ENCODE measurements around the gene MOCOS.

MOCOS gene

DNA sequence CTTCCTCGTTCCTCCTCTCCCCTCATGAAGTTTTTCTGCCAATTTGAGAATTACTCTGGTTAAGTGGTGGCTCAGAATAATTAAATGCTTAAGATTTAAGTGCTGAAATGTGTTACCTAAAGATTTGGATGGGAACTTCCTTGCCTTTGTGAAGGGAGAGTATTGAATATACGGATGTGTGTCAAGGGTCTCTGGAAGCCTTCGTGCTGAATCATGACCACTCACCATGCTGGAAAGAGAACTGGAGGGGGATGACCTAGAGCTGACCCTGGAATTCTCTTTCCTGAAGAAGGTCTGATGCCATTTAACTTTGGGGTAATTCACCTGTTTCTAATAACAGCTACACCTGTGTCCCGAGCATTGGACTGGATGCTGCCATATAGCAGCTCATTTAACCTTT lies 2.2 kb downstream of the MOCOS start:
- H3K4me3 ChIP-seq (ENCODE audit: control insufficient read depth, low read depth, low read length), result no peak overlapping the region
- no peak for DNase-seq (ENCODE audit: low read depth)
- TF ChIP-seq CTCF (IDR thresholded peaks at IDR 0.05; ENCODE audit: control insufficient read depth, insufficient read depth, low read depth, low read length, missing control alignments), result no peak

DNA sequence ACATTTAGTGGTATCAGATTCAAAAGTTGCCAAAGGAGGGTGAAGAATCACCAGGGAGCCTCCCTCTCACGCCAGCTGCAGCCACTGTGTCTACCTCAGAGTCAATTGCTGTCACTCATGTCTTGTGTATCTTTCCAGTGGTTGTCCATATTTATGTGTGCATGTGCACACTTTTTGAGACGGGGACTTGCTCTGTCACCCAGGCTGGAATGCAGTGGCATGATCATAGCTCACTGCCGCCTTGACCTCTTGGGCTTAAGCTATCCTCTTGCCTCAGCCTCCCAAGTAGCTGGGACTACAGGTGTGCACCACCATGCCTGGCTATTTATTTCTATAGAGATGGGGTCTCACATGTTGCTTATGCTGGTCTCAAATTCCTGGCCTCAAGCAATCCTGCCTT lies 4.0 kb downstream of the MOCOS start:
- no peak for TF ChIP-seq CTCF (IDR thresholded peaks at IDR 0.05; ENCODE audit: control insufficient read depth, insufficient read depth, low read depth, low read length, missing control alignments)

DNA sequence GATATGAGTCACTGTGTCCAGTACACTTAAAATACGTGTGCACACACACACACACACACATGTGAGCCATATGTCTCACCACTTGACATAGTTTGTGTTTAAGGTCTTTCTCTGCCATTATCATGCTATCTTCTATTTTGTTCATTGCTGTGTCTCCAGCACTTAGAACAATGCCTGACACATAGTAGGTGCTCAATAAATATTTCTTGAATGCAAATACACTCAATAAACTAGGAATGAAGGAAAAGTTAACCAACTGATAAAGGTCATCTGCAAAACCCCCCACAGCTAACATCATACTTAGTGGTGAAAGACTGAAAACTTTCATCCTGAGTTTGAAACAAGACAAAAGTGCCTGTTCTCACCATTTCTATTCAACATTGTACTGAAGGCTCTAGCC lies 4.4 kb downstream of the MOCOS start:
- DNase-seq (ENCODE audit: low read depth), result no peak
- no peak for TF ChIP-seq CTCF (IDR thresholded peaks at IDR 0.05; ENCODE audit: control insufficient read depth, insufficient read depth, low read depth, low read length, missing control alignments)
- H3K4me3 ChIP-seq (ENCODE audit: control insufficient read depth, low read depth, low read length), result no peak overlapping the region

More for the DNA sequence above, 4.0 kb downstream of the MOCOS start:
- no peak for DNase-seq (ENCODE audit: low read depth)
- H3K4me3 ChIP-seq (ENCODE audit: control insufficient read depth, low read depth, low read length), result no peak overlapping the region

GRCh38 chr18:36194600-36195315 lies 7.5 kb downstream of the MOCOS start:
- no peak for DNase-seq (ENCODE audit: low read depth)
- H3K4me3 ChIP-seq (ENCODE audit: control insufficient read depth, low read depth, low read length), result no peak overlapping the region
- TF ChIP-seq CTCF (IDR thresholded peaks at IDR 0.05; ENCODE audit: control insufficient read depth, insufficient read depth, low read depth, low read length, missing control alignments), result no peak

GRCh38 chr18:36195427-36196122 lies 8.3 kb downstream of the MOCOS start:
- no peak for DNase-seq (ENCODE audit: low read depth)
- no peak for TF ChIP-seq CTCF (IDR thresholded peaks at IDR 0.05; ENCODE audit: control insufficient read depth, insufficient read depth, low read depth, low read length, missing control alignments)
- no peak overlapping the region for H3K4me3 ChIP-seq (ENCODE audit: control insufficient read depth, low read depth, low read length)

DNA sequence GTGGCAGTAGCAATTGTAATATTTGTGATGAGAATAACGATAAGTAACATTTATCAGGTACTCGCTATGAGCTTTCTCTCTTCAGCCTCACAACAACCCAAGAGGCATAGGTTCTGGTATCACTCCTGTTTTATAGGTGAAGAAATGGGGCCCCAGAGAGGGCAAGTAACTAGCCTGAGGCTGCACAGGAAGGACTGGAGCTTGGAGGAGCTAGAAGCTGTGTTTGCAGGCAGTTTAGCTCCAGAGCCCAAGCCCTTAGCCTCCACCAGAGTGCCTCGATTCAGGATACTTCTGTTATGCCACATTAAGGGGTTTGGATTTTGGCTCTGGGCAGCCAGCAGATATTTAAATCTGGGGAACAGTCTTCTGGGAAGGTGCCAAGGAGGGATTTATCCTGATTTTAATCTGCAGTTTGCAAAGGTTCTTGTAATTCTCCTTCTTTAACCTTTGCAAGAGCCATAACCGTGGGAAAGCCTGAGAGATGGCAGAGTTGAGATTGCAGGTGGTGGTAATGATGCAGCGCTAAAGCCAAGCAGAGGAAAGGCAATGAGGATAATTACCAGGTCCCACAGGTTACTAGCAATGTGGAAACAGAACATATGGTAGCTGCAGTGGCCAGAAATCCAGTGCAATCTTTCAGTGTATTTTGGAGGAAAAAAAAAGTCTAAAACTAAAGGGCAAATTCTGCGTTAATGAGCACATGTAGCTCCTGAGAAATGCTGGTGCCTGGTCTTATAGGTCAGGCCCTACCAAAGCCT lies 9.1 kb downstream of the MOCOS start:
- no peak overlapping the region for H3K4me3 ChIP-seq (ENCODE audit: control insufficient read depth, low read depth, low read length)
- no peak for DNase-seq (ENCODE audit: low read depth)
- no peak for TF ChIP-seq CTCF (IDR thresholded peaks at IDR 0.05; ENCODE audit: control insufficient read depth, insufficient read depth, low read depth, low read length, missing control alignments)
